T-helper 9 cell (primary cell): ENCODE data around the gene PPRC1.

ENCODE experiments used
- DNase-seq: peaks from one replicate; pipeline ENCODE4 v3.0.0-alpha.2; 2020

Gene PPRC1

GRCh38 chr10:102117391-102118159 lies 15.3 kb upstream of the PPRC1 start:
- DNase-seq, result peak; percentile 56

GRCh38 chr10:102118867-102119266 lies 14.0 kb upstream of the PPRC1 start:
- no peak for DNase-seq

GRCh38 chr10:102119417-102120141 lies 13.3 kb upstream of the PPRC1 start:
- DNase-seq, result peak; percentile 23

DNA sequence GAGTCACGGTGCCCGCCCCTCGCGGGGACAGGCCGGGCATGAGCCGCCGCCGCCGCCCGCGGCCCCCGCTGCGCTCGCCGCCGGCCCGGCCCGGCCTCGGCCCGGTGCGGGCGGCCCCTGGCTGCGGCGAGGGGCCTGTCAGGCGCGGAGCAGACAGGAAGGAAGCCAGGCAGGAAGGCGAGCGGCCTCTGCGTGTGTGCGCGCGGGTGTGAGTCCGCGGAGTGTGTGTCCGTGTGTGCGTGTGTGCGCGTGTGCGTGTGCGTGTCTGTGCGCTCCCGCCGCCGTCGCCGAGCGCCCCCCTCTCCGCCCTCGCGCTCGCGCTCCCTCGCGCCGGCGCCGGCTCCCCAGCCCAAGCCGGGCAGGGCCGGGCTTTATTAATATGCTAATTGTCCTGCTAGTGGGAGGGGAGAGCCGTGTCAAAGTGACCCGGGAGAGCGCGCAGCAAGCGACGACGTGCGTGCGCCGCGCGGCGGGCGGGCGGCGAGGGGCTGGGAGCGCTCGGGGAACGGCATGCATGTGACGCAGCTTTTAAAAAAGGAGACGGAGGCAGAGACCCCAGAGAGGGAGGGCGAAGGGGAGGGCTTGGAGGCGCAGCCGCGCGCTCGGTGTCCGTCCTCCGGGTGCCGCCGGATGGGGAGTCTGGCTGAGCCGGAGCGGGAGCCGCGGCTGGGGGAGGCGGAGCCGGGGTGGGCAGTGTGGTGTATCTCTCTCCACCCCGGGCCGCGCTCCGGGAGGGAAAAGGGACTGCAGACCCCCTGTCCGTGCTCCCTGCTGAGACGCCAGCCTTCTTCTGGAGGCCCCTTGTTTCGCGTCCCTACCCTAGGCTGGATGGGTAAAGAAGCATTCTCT lies 12.5 kb upstream of the PPRC1 start, which contains the start of gene LDB1:
LDB1 (minus strand) TSS at position 227 of the 849 bp plus-strand sequence. CDS start 258 bp downstream, outside the sequence.
- DNase-seq, result peak; percentile 55

GRCh38 chr10:102120991-102121738 lies 11.7 kb upstream of the PPRC1 start:
- no peak for DNase-seq

- no peak for DNase-seq
Observed at GRCh38 chr10:102121739-102122372, 11.0 kb upstream of the PPRC1 start.

- no peak for DNase-seq
Observed at GRCh38 chr10:102122450-102122849, 10.4 kb upstream of the PPRC1 start.

GRCh38 chr10:102123223-102123622 lies 9.6 kb upstream of the PPRC1 start:
- DNase-seq, result no peak

GRCh38 chr10:102131286-102132170 lies 1.3 kb upstream of the PPRC1 start:
- DNase-seq, result no peak

- DNase-seq, result no peak
Observed at GRCh38 chr10:102132193-102132562, 662 bp upstream of the PPRC1 start.

DNA sequence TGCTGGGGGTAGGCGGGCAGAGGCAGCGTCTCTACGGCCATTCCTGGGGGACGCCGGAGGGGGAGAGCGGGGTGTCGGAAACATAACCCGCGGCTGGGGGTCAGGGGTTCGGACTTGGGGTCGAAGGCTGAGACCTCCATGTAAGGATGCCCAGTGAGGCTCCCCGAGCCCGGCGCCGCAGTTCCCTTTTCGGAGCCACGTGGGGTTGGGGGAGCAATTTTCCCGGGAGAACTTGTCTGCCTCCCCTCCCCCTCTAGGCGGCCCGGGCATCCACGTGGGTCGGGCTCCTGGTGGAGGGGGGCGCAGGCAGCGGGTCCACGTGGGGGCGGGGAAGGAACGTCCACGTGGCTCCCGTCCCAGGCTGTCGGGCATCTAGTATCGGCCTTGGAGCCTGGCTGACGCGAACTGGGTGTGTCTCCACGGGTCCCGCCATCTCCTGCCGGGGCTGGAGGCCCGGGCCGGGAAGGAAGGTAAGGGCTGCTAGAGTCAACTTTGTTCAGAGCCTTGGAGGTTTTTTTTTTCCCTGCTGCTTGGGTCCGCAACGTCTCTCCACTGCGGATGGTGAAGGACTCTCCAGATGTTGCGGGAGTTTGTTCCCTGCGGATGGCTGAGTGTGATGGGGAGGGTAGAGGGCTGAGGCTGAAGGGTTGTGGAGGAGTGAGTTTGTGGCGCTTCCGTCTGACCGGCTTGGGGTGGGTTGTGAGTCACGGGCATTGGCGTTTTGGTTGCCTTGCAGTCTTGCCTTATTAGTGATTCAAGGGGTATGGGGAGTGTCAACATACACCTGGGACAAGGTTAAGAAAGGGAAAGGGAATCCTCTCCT lies 744 bp downstream of the PPRC1 start:
- no peak for DNase-seq

- DNase-seq, result no peak
Observed at GRCh38 chr10:102134416-102134815, 1.6 kb downstream of the PPRC1 start.

GRCh38 chr10:102135956-102136526 lies 3.2 kb downstream of the PPRC1 start:
- no peak for DNase-seq

- DNase-seq, result no peak
Observed at GRCh38 chr10:102139281-102140110, 6.7 kb downstream of the PPRC1 start.

GRCh38 chr10:102140218-102140617 lies 7.4 kb downstream of the PPRC1 start:
- DNase-seq, result no peak

DNA sequence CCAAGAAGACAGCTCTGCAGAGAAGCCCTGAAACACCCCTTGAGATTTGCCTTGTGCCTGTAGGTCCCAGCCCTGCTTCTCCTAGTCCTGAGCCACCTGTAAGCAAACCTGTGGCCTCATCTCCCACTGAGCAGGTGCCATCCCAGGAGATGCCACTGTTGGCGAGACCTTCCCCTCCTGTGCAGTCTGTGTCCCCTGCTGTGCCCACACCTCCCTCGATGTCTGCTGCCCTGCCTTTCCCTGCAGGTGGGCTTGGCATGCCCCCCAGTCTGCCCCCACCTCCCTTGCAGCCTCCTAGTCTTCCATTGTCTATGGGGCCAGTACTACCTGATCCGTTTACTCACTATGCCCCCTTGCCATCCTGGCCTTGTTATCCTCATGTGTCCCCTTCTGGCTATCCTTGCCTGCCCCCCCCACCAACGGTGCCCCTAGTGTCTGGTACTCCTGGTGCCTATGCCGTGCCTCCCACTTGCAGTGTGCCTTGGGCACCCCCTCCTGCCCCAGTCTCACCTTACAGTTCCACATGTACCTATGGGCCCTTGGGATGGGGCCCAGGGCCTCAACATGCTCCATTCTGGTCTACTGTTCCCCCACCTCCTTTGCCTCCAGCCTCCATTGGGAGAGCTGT lies 8.2 kb downstream of the PPRC1 start:
- DNase-seq, result no peak

DNA sequence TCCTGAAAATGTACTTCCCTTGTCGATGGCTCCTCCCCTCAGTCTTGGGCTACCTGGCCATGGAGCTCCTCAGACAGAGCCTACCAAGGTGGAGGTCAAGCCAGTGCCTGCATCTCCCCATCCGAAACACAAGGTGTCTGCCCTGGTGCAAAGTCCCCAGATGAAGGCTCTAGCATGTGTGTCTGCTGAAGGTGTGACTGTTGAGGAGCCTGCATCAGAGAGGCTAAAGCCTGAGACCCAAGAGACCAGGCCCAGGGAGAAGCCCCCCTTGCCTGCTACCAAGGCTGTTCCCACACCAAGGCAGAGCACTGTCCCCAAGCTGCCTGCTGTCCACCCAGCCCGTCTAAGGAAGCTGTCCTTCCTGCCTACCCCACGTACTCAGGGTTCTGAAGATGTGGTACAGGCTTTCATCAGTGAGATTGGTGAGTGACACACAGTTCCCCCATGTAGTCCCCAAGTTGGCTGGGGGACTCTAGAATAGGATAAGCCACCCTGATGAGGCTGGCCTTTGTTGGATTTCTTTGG lies 8.8 kb downstream of the PPRC1 start:
- DNase-seq, result no peak

GRCh38 chr10:102146971-102147428 lies 14.2 kb downstream of the PPRC1 start:
- no peak for DNase-seq
